Common myeloid progenitor, CD34-positive (primary cell): ENCODE data around the gene SYCN.
A peak's percentile ranks its signal among the peaks of the same experiment; 100 is the strongest.

Source experiments
- CTCF ChIA-PET: fragments of 350-600 bp; sonication (Branson Sonifier 250); formaldehyde crosslinking; loops from one replicate; lab custom pipeline; 2021; ENCODE audit warnings: antibody characterized with exemption; lab: Charles Lee
- POLR2A ChIA-PET: fragments of 350-600 bp; sonication (Branson Sonifier 250); formaldehyde crosslinking; loops from one replicate; lab custom pipeline; 2021; ENCODE audit warnings: antibody characterized with exemption; lab: Charles Lee
- DNase-seq, 3 donors: peaks; one replicate each; pipeline versions ENCODE4 v3.0.0 to v3.0.0-alpha.2; 2013
- H3K27ac ChIP-seq, 2 experiments: 1 replicate in 1 of 2; 2 replicates in 1 of 2; pipeline ENCODE4 v1.7.0; 2013; ENCODE audit warnings: inconsistent platforms in 2 of 2, low read length in 2 of 2, mild to moderate bottlenecking in 2 of 2, low read depth in 1 of 2, moderate library complexity in 1 of 2; ENCODE audit not compliant: severe bottlenecking in 2 of 2, insufficient read depth in 1 of 2, poor library complexity in 1 of 2
- H3K27me3 ChIP-seq, 5 experiments: replicated peaks in 2 of 5; 1 replicate in 3 of 5; 2 replicates in 2 of 5; pipeline versions ENCODE4 v1.6.1 to v1.7.0; 2013; ENCODE audit warnings: low read length in 4 of 5, mild to moderate bottlenecking in 2 of 5, moderate library complexity in 2 of 5, inconsistent platforms in 1 of 5; ENCODE audit not compliant: insufficient read depth in 5 of 5, control insufficient read depth in 4 of 5
- H3K36me3 ChIP-seq, 4 experiments: 1 replicate in 2 of 4; 2 replicates in 2 of 4; pipeline versions ENCODE4 v1.6.1 to v1.7.0; 2013; ENCODE audit warnings: low read length in 3 of 4, control low read depth in 1 of 4, mild to moderate bottlenecking in 1 of 4; ENCODE audit not compliant: control insufficient read depth in 4 of 4, insufficient read depth in 4 of 4
- H3K4me1 ChIP-seq, 4 experiments: 1 replicate in 3 of 4; 2 replicates in 1 of 4; pipeline versions ENCODE4 v1.6.1 to v1.7.1; 2013; ENCODE audit warnings: low read length in 3 of 4, mild to moderate bottlenecking in 3 of 4, control low read depth in 1 of 4, inconsistent platforms in 1 of 4, moderate library complexity in 1 of 4; ENCODE audit not compliant: control insufficient read depth in 4 of 4, insufficient read depth in 4 of 4; ENCODE audit errors: control extremely low read depth in 1 of 4
- H3K4me3 ChIP-seq, 7 experiments: 1 replicate in 4 of 7; 2 replicates in 3 of 7; pipeline versions ENCODE4 v1.5.1 to v1.7.0; 2013; ENCODE audit warnings: mild to moderate bottlenecking in 7 of 7, low read length in 6 of 7, moderate library complexity in 6 of 7, inconsistent platforms in 2 of 7, low read depth in 2 of 7, control low read depth in 1 of 7; ENCODE audit not compliant: insufficient read depth in 4 of 7, control insufficient read depth in 1 of 7; ENCODE audit errors: extremely low read depth in 1 of 7
- H3K9me3 ChIP-seq, 5 experiments: 1 replicate in 4 of 5; 2 replicates in 1 of 5; pipeline versions ENCODE4 v1.6.1 to v1.7.1; 2013; ENCODE audit warnings: low read length in 4 of 5, mild to moderate bottlenecking in 2 of 5, inconsistent platforms in 1 of 5, low read depth in 1 of 5, moderate library complexity in 1 of 5; ENCODE audit not compliant: control insufficient read depth in 4 of 5, insufficient read depth in 2 of 5; ENCODE audit errors: control extremely low read depth in 1 of 5
- WGBS: methylation state at CpG from one replicate; pipeline ENCODE4 v1.1.5; 2013; ENCODE audit not compliant: insufficient coverage; 5-methylcytosine and 5-hydroxymethylcytosine counted together

SYCN gene

DNA sequence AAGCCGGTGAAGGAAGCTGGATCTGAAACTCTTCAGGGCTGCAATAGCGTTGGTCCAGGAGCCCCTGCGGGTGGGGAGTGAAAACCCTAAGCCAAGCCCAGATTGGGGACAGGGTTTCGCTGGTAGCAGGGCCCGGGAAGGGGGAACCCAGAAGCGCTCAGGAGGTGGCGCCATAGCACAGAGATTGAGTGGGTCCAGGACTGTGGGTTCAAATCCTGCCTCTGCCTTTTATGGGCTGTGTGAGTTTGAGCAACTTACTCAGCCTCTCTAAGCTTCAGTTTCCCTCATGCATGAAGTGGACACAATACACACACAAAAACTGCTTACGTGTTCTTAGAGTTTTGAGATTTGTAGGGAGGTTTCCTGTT, 8.3 kb upstream of the SYCN start:
- peak; percentile 42 to 67 (median 61) for DNase-seq
- no peak overlapping the region for H3K27ac ChIP-seq
- ChIA-PET CTCF (interaction anchor here (1.5 to 1.9 kb wide), 3 partner anchors 16 to 122 kb away, joined by 3 to 10 read pairs (median 4); partner anchors contain the start of gene NCCRP1), POLR2A (interaction anchor here (0.7 kb wide), 1 partner anchor 199 kb away, joined by 5 read pairs; no protein-coding TSS in a partner anchor)
- H3K27me3 ChIP-seq = peaks cover 0 to 6% (median 0%) of the 10 kb centered on the region in 5 experiments
- WGBS = 30% methylated on average over 3 of the region's 8 CpGs
- H3K36me3 ChIP-seq = no peaks in the 10 kb centered on the region
- no peaks in the 10 kb centered on the region for H3K4me1 ChIP-seq
- H3K9me3 ChIP-seq = peaks cover 0 to 3% (median 0%) of the 10 kb centered on the region in 5 experiments
- H3K4me3 ChIP-seq = no peak overlapping the region

DNA sequence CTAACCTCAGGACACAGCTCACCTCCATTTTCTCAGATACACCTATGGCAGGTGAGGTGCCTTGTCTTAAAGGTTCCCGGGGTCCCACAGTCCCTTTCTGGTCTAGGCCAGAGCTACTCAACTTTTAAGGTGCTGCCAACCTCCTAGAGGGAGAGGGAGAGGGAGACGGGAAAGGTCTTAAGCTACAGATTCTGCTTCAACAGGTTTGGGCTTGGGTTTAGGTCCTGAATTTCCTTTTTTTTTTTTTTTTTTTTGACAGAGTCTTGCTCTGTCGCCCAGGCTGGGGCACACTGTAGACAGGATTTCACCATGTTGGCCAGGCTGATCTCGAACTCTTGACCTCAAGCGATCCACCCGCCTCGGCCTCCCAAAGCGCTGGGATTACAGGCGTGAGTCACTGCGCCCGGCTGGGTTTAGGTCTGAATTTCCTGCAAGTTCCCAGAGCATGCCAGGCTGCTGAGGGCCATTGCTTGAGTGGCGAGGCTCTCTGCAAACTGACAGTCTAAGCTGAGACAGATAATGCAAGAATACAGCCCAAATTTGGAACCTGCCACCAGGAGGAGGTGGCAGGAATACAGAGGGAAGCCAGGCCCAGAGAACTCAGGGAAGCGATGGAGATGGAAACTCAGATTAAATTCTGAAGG, 7.8 kb upstream of the SYCN start:
- WGBS = 83% methylated on average over 11 of the region's 13 CpGs
- no peak overlapping the region for H3K4me3 ChIP-seq
- peaks cover 0 to 6% (median 0%) of the 10 kb centered on the region in 5 experiments for H3K27me3 ChIP-seq
- ChIA-PET CTCF (interaction anchor here (1.5 to 1.9 kb wide), 3 partner anchors 15 to 122 kb away, joined by 3 to 10 read pairs (median 4); partner anchors contain the start of gene NCCRP1), POLR2A (interaction anchor here (0.6 kb wide), 1 partner anchor 120 kb away, joined by 4 read pairs; no protein-coding TSS in a partner anchor)
- no peaks in the 10 kb centered on the region for H3K36me3 ChIP-seq
- no peaks in the 10 kb centered on the region for H3K4me1 ChIP-seq
- H3K27ac ChIP-seq = no peak overlapping the region
- DNase-seq = no peak
- H3K9me3 ChIP-seq = peaks cover 0 to 3% (median 0%) of the 10 kb centered on the region in 5 experiments

DNA sequence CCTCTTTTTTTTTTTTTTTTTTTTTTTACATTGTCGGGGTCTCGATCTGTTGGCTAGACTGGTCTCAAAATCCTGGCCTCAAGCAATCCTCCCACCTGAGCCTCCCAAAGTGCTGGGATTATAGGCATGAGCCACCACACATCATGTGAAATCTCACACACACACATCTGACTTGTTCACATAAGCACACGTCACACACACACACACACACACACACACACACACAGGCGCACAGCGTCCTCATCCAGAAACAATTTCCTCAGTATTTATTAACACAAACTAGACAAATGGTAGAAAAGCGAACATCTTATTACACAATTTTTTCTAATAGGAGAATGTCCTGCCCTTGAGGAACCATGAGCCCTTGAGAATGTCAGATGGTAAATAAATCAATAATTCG, 5.1 kb upstream of the SYCN start:
- H3K4me3 ChIP-seq = no peak overlapping the region
- ChIA-PET POLR2A (no interaction called here), CTCF (no interaction called here)
- H3K27ac ChIP-seq = no peak overlapping the region
- no peak for DNase-seq
- no peaks in the 10 kb centered on the region for H3K36me3 ChIP-seq
- H3K9me3 ChIP-seq = no peaks in the 10 kb centered on the region
- peaks cover 0 to under 1% (median 0%) of the 10 kb centered on the region in 4 experiments for H3K4me1 ChIP-seq
- 50% methylated on average over 2 of the region's 7 CpGs for WGBS
- peaks cover 0 to 14% (median 10%) of the 10 kb centered on the region in 5 experiments for H3K27me3 ChIP-seq

DNA sequence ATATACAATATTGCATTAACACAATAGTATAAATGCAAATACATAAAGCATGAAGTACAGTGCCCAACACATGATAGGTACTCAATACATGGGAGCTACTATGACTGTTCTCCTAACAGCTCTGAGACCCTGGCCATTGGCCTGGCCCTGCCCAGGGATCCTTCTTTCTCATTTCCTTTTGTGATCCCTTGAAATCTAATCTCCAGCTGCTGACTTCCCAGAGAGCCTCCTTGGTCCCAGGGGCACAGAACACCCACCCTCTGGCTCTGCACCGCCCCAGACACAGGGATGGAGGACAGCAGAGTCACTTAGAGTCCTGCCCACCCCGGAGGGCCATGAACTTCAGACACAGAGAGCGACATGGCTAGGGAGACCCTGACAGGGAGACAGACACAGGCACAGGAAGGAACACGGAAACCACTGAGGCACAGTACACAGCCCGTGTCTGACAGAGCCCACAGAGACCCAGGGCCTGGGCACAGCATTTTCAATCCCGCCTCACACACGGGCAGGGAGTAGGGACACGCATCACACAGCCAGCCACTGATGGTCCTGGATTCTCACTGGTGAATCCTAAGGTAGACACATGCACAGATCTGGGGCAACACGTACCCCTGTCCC, 4.2 kb upstream of the SYCN start:
- peaks cover 0 to 22% (median 19%) of the 10 kb centered on the region in 5 experiments for H3K27me3 ChIP-seq
- peaks cover 0 to 5% (median 1%) of the 10 kb centered on the region in 4 experiments for H3K4me1 ChIP-seq
- H3K36me3 ChIP-seq = no peaks in the 10 kb centered on the region
- DNase-seq = no peak
- POLR2A ChIA-PET = interaction anchor here (0.6 kb wide), 1 partner anchor 111 kb away, joined by 3 read pairs; no protein-coding TSS in a partner anchor
- WGBS = 83% methylated on average over 9 of the region's 9 CpGs
- H3K4me3 ChIP-seq = no peak overlapping the region
- CTCF ChIA-PET = no interaction called here
- H3K9me3 ChIP-seq = no peaks in the 10 kb centered on the region
- H3K27ac ChIP-seq = no peak overlapping the region

DNA sequence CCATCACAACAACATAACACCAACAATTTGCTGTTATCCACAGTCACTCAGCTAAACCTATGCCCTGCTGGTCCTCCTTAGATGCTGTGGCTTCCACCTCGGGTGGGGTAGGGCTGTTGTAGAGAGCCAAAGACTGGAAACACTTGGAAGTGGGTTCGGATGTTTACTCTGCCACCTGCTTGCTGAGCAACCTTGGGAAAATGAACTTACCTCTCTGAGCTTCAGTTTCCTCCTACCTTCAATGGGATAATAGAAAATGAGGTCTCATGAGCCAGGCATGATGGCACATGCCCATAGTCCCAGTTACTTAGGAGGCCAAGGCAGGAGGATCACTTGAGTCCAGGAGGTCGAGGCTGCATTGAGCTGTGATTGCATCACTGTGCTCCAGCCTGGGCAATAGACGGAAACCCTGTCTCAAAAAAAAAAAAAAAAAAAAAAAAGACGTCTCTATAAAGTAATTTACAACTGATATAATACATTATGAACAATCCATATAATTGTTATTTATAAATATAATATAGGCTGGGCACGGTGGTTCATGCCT, 3.3 kb upstream of the SYCN start:
- ChIA-PET CTCF (no interaction called here), POLR2A (no interaction called here)

DNA sequence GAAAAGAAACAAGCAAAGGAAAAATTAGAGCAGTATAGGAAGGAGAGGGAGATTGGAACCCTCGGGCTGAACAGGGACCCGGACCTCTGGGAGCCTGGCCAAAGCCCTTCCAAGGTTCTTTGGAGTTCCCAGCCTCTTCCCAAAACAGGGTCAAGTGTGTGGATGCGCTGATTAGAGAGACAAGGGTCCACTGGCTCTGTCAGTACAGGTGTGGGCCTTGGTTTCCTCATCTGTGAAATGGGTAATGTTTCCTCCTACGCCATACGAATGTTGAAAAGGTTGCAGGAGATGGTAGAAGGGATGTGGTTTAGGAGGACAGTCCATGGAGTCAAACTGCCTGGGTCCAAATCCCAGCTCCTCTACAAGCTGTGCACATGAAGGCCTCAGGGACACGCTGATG, 2.1 kb upstream of the SYCN start:
- Histone ChIP-seq H3K36me3 (no peaks in the 10 kb centered on the region), H3K27me3 (peaks cover 0 to 41% (median 21%) of the 10 kb centered on the region in 5 experiments), H3K4me1 (peaks cover 0 to 5% (median 1%) of the 10 kb centered on the region in 4 experiments), H3K27ac (no peak overlapping the region), H3K4me3 (no peak overlapping the region), H3K9me3 (no peaks in the 10 kb centered on the region)
- WGBS = 96% methylated on average over 5 of the region's 6 CpGs
- CTCF ChIA-PET = interaction anchor here (1.1 kb wide), 1 partner anchor 96 kb away, joined by 3 read pairs; no protein-coding TSS in a partner anchor
- DNase-seq = no peak
- POLR2A ChIA-PET = interaction anchor here (0.7 kb wide), 1 partner anchor 9 kb away, joined by 3 read pairs; the partner anchor contains the start of gene NCCRP1

More for the DNA sequence above, 3.3 kb upstream of the SYCN start:
- Histone ChIP-seq H3K9me3 (no peaks in the 10 kb centered on the region), H3K4me1 (peaks cover 0 to 5% (median 1%) of the 10 kb centered on the region in 4 experiments), H3K27ac (no peak overlapping the region), H3K4me3 (no peak overlapping the region), H3K36me3 (no peaks in the 10 kb centered on the region), H3K27me3 (peaks cover 0 to 31% (median 23%) of the 10 kb centered on the region in 5 experiments)
- WGBS = 93% methylated on average over 2 of the region's 6 CpGs
- DNase-seq = no peak
